Ovary (tissue), 9 donors: Measurements from ENCODE around the gene ADGRE1. TPM values are rescaled to one million over a fixed set of nuclear protein-coding genes. Genes with fewer than 3 reads are reported as not detected.

Source experiments
- DNase-seq, 5 donors: peaks; one replicate each; pipeline ENCODE4 v3.0.0-alpha.2; 2019 to 2020
- H3K27ac ChIP-seq, 2 donors: fragments of 200-600 bp; one replicate each; pipeline versions ENCODE4 v1.5.1 to v1.8.0; 2019 to 2022
- H3K27me3 ChIP-seq: fragments of 200-600 bp; one replicate; pipeline ENCODE4 v1.8.0; 2022
- H3K36me3 ChIP-seq: fragments of 200-600 bp; sonication (generic); one replicate; pipeline ENCODE4 v1.5.1; 2019
- H3K4me1 ChIP-seq: one replicate; pipeline ENCODE4 v1.8.1; 2013; ENCODE audit warnings: mild to moderate bottlenecking, moderate library complexity; ENCODE audit not compliant: insufficient read depth
- H3K4me3 ChIP-seq: fragments of 200-600 bp; sonication (generic); one replicate; pipeline ENCODE4 v1.5.1; 2017
- H3K9me3 ChIP-seq, 2 donors: fragments of 200-600 bp in 1 of 2; sonication (generic) in 1 of 2; one replicate each; pipeline versions ENCODE4 v1.5.1 to v1.8.1; 2013 to 2019; ENCODE audit warnings: mild to moderate bottlenecking in 1 of 2, moderate library complexity in 1 of 2
- EP300 ChIP-seq: sonication (generic); formaldehyde crosslinking; IDR thresholded peaks from one replicate; pipeline ENCODE4 v1.6.1; 2017; ENCODE audit warnings: antibody characterized with exemption
- POLR2A ChIP-seq: fragments of 450-650 bp; IDR thresholded peaks from one replicate; pipeline ENCODE4 v1.6.1; 2017; ENCODE audit warnings: antibody characterized with exemption, mild to moderate bottlenecking, moderate library complexity
- WGBS, 3 donors: extraction: QIAGEN DNeasy Blood & Tissue Kit in 1 of 3; methylation state at CpG; one replicate each; pipeline versions ENCODE4 v1.1.5 to v1.1.7; 2013 to 2017; 5-methylcytosine and 5-hydroxymethylcytosine counted together
- intact Hi-C, 4 donors: fragments of 100-400 bp; cut with DNase I; formaldehyde crosslinking; loops; one replicate each; pipeline versions ENCODE4 v1.11.0 to v1.15.1; 2022 to 2023
- polyA plus RNA-seq, 2 donors: library from polyadenylated mRNA; stranded (reverse); fragments of 200-250 nt in 1 of 2; fragments of 350-450 nt in 1 of 2; fragmentation: Illumina TruSeq in 1 of 2; extraction: RNeasy Lipid Tissue Mini Kit (QIAGEN cat#74804) in 1 of 2; gene quantifications; one replicate each; pipeline ENCODE4 v1.2.3, GENCODE V29; 2013 to 2014
- small RNA-seq: library from RNA; depleted of rRNA; stranded (forward); fragments of <200 nt; gene quantifications from one replicate; pipeline ENCODE3, GENCODE V24; 2016
- total RNA-seq, 7 donors: library from RNA; depleted of rRNA in 2 of 7; stranded (reverse); fragments of >200 nt in 2 of 7; fragmentation: NEBNext Ultra II Directional in 3 of 7; extraction: Animal tissue kit (Norgen Biotek cat#: 25700) in 3 of 7; gene quantifications; one replicate each; pipeline versions ENCODE4 v1.1.0 to v1.2.4, GENCODE V29; 2016 to 2023
- TF ChIP-seq, protein P1 (sequence below), 3 donors: fragments of 450-650 bp in 2 of 3; fragments of 200-600 bp in 1 of 3; IDR thresholded peaks; one replicate each; pipeline versions ENCODE4 v1.5.1 to v1.8.0; 2016 to 2022; ENCODE audit warnings: antibody characterized with exemption in 3 of 3, mild to moderate bottlenecking in 1 of 3
- donor health status: DM: no; HTN: no; CAD: no; lungs with moderate emphysema.
- donor health status: DM: no; HTN: no; CAD: no.
- donor health status: Bipolar disorder and iron deficiency.
- donor health status: DM: yes; HTN: yes; CAD: no.
- donor health status: DM: no; HTN: no; CAD: no.
- donor health status: DM: yes; HTN: yes; CAD: no.

Gene ADGRE1
- total and polyA plus RNA-seq, 9 donors, result 0.05 to 0.80 (median 0.23) TPM; not detected in 1

DNA sequence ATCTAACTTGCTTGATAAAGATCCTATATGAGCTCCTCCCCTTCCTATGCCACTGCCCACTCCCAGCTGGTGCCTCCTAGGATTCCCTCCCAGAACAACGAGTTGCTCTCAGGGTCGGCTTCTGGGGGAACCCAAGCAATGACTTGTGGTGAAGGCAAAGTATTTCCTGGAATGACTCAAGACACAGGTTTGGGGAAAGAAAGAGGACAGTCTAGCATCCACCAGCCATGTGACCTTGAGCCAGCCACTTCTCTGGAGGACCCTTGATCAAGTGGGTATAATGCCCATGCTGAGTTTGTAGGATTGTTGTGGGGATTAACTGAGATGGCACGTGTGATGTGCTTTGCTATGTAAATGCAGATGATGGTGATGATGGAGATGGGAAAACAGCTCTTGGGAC lies 100.9 kb downstream of the ADGRE1 start:
- no peak for DNase-seq
- Histone ChIP-seq H3K27ac (no peak overlapping the region), H3K9me3 (peaks cover 0 to 4% of the 10 kb centered on the region in 2 donors), H3K36me3 (no peaks in the 10 kb centered on the region), H3K4me1 (no peaks in the 10 kb centered on the region), H3K4me3 (no peak overlapping the region), H3K27me3 (no peaks in the 10 kb centered on the region)
- TF ChIP-seq, protein P1, sequence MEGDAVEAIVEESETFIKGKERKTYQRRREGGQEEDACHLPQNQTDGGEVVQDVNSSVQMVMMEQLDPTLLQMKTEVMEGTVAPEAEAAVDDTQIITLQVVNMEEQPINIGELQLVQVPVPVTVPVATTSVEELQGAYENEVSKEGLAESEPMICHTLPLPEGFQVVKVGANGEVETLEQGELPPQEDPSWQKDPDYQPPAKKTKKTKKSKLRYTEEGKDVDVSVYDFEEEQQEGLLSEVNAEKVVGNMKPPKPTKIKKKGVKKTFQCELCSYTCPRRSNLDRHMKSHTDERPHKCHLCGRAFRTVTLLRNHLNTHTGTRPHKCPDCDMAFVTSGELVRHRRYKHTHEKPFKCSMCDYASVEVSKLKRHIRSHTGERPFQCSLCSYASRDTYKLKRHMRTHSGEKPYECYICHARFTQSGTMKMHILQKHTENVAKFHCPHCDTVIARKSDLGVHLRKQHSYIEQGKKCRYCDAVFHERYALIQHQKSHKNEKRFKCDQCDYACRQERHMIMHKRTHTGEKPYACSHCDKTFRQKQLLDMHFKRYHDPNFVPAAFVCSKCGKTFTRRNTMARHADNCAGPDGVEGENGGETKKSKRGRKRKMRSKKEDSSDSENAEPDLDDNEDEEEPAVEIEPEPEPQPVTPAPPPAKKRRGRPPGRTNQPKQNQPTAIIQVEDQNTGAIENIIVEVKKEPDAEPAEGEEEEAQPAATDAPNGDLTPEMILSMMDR (IDR thresholded peaks at IDR 0.05), result no peak
- no peak for TF ChIP-seq POLR2A
- no peak for TF ChIP-seq EP300
- 41 to 51% (median 45%) methylated on average over 3 of the region's 3 CpGs for WGBS, 3 donors
- intact Hi-C loops, result no loop called here

Small RNAs within 50 kb of the gene (small RNA-seq; reads per million reads assigned to genes)
- not detected for gene RF00017

Other genes starting within 250 kb of the ADGRE1 start
- 1 to 10 TPM in 6 of 7 donors, under 1 TPM in 1; 0.58 to 9.3 (median 3.7) TPM for gene TNFSF14, start 217.4 kb upstream of the ADGRE1 start, total RNA-seq
- 1 to 10 TPM; 1.4 to 1.5 TPM for gene TNFSF14, start 217.4 kb upstream of the ADGRE1 start, polyA plus RNA-seq
- gene C3, start 166.9 kb upstream of the ADGRE1 start, total RNA-seq, result 1,000 to 10,000 TPM in 4 of 7 donors, 100 to 1,000 TPM in 3; 130 to 3,887 (median 1,173) TPM
- 1,000 to 10,000 TPM in 1 of 2 donors, 100 to 1,000 TPM in 1; 430 to 1,351 TPM for gene C3, start 166.9 kb upstream of the ADGRE1 start, polyA plus RNA-seq
- 10 to 100 TPM; 57.6 to 76.6 (median 61.0) TPM for gene GPR108, start 150.0 kb upstream of the ADGRE1 start, total RNA-seq
- 10 to 100 TPM; 34.0 to 69.9 TPM for gene GPR108, start 150.0 kb upstream of the ADGRE1 start, polyA plus RNA-seq
- gene TRIP10, start 147.9 kb upstream of the ADGRE1 start, total RNA-seq, result 100 to 1,000 TPM in 4 of 7 donors, 10 to 100 TPM in 3; 57.3 to 149 (median 120) TPM
- gene TRIP10, start 147.9 kb upstream of the ADGRE1 start, polyA plus RNA-seq, result 100 to 1,000 TPM in 1 of 2 donors, 10 to 100 TPM in 1; 98.7 to 106 TPM
- 10 to 100 TPM in 1 of 7 donors, 1 to 10 TPM in 4, under 1 TPM in 2; 0.18 to 18.3 (median 1.6) TPM for gene SH2D3A, start 120.1 kb upstream of the ADGRE1 start, total RNA-seq
- gene SH2D3A, start 120.1 kb upstream of the ADGRE1 start, polyA plus RNA-seq, result under 1 TPM in 1 of 2 donors, not detected in 1; 0.25 TPM
- gene VAV1, start 114.9 kb upstream of the ADGRE1 start, total RNA-seq, result 1 to 10 TPM in 5 of 7 donors, under 1 TPM in 2; 0.71 to 5.0 (median 2.0) TPM
- gene VAV1, start 114.9 kb upstream of the ADGRE1 start, polyA plus RNA-seq, result 1 to 10 TPM; 1.1 to 3.6 TPM
- gene MBD3L2B, start 133.9 kb downstream of the ADGRE1 start, total RNA-seq, result not detected
- not detected for gene MBD3L2B, start 133.9 kb downstream of the ADGRE1 start, polyA plus RNA-seq
- gene MBD3L5, start 143.0 kb downstream of the ADGRE1 start, total RNA-seq, result not detected
- gene MBD3L5, start 143.0 kb downstream of the ADGRE1 start, polyA plus RNA-seq, result not detected
- not detected for gene MBD3L4, start 152.6 kb downstream of the ADGRE1 start, total RNA-seq
- not detected for gene MBD3L4, start 152.6 kb downstream of the ADGRE1 start, polyA plus RNA-seq
- gene MBD3L2, start 161.7 kb downstream of the ADGRE1 start, total RNA-seq, result not detected
- gene MBD3L2, start 161.7 kb downstream of the ADGRE1 start, polyA plus RNA-seq, result not detected
- gene MBD3L3, start 171.1 kb downstream of the ADGRE1 start, total RNA-seq, result not detected
- not detected for gene MBD3L3, start 171.1 kb downstream of the ADGRE1 start, polyA plus RNA-seq
- gene ZNF557, start 182.1 kb downstream of the ADGRE1 start, total RNA-seq, result 10 to 100 TPM in 6 of 7 donors, 1 to 10 TPM in 1; 7.0 to 14.6 (median 12.3) TPM
- gene ZNF557, start 182.1 kb downstream of the ADGRE1 start, polyA plus RNA-seq, result 1 to 10 TPM; 2.9 to 3.9 TPM